Dermis blood vessel endothelial cell (primary cell): ENCODE results near the gene WDFY3. TPM values are rescaled to one million over a fixed set of nuclear protein-coding genes. Genes with fewer than 3 reads are reported as not detected.
"Not testable (repeated sequence)": the region's sequence is repeated elsewhere in the genome, so short reads cannot be mapped to it uniquely, and the experiment has no call there.

Experiments used
- DNase-seq: peaks from one replicate; pipeline ENCODE4 v3.0.0; 2010
- total RNA-seq: library from RNA; depleted of rRNA; stranded (reverse); fragments of >200 nt; gene quantifications from 2 replicates; pipeline ENCODE4 v1.2.3, GENCODE V29; 2014

The WDFY3 gene
- total RNA-seq, 1 donor from 2014 or later, result 103 TPM

DNA sequence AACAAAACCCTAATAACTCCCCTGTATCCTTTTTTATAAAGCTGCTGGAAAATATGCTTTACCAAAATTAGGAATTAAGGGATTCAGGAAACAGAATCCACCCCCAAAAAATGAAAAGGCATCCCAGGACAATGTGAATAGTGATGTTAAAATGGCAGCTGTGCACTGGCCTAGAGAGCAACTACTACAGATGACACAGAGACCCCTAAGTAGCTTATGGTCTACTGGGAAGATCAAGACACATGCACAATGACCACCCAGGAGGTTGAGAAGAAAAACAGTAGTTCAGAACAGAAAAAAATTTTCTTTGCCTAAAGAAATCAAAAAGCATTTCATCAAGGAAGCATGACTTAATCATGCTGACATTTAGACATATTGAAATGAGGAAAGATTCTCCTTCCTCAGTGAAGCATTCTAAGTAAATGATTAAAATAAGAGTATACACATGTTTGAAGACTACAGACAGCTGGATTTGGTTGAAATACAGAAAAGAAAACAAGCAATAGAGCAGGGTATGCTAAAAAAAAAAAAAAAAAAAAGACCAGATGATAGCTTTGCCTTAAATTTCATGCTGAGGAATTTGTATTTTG lies 117.3 kb downstream of the WDFY3 start:
- DNase-seq, result no peak

DNA sequence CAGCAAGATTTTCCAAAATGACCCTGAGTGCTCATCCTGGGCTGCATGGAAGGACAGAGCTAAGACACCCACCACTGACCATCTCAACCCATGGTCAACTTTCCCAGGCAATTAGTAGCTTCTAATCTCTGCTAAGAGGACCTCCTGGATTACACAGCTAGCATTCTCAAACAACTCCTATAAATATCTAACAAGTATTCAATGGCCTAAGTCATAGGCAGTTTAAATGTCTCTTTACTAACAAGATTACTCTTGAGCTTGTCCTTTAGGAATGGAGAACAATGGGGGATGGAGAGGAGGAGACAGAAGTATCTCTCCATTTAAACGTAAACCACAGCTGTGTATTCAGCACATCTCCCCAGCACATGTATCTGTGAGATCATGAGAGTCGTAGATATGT lies 118.1 kb downstream of the WDFY3 start:
- DNase-seq, result no peak

DNA sequence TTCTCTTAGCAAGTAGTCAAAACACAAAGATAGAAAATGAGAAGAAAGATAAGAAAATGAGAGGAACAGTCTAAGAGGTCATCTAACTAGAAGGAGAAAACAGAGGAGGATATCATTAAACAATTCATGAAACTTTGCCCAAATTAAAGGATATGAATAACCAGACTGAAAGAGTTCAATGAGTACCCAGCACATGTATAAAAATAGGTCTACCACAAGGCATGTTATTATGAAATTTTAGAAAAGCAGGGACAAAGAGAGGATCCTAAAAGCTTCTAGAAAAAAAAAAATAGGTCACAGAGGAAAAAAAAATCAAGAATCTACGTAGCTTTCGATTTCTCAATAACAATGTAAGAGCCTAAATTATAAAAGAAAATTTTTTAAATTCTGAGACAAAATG lies 118.5 kb downstream of the WDFY3 start:
- no peak for DNase-seq

DNA sequence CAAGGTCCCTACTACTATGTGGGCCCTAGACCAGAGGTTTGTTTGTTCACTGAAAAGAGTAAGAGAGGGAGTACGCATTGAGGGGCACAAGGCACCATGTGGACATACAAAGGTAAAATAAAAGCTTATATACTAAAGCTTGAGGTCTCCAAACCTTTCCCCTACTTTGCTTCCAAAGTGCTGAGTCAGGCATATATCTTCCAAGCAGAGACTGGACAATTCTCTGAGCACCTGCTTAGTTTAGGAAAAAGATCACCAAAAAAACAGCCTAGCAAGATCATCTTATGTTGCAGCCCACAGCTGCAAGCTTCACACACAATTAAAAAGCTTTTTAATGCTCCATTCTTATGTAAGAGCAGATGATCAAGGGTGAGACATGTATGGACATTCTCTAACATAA lies 119.5 kb downstream of the WDFY3 start:
- DNase-seq, result no peak

DNA sequence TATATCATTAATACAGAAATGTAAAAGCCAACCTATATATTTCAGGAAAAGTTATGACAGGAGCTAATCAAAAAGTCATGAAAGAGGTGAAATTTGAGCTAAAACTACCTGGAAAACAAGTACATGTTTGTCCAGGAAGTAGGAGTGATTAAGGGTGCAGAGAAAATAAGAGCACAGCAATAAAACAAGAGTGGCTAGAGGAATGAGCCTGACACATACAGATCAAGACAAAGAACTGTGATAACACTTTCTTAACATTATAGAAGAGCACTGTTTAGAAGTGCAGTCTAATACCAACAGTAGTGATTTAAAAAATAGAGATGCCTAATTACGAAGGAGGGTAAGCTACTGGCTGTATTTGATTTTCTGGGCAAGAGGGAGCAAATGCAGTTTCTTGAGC lies 125.1 kb downstream of the WDFY3 start:
- DNase-seq, result no peak

DNA sequence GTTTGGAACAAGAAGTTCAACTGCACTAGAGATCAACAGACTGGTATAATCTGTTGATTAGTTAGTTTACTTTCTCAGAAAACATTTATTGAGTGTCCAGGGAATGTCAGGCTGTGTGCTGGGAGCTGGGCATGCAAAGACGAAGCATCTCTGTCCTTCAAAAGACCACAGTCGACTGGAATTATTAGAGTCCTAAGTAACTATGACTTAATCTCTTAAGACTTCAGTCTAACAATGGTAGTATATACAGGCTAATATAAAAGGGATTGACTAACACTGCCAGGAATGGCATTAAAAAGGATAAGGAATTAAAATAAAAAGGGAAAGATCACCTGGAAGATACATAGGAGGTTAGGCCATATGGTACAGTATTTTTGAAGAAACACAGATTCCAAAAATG lies 128.7 kb downstream of the WDFY3 start:
- no peak for DNase-seq

DNA sequence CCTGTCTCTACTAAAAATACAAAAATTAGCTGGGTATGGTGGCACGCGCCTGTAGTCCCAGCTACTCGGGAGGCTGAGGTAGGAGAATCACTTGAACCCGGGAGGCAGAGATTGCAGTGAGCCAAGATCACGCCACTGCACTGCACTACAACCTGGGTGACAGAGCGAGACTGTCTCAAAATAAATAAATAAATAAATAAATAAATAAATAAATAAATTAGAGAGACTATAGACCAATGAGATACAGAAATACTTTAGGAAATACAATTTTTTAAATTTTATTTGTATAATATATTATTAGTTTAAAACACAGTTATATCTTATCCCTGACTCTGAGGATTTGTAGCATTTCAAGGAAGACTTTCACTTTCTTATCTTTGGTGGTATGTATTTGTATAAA lies 136.9 kb downstream of the WDFY3 start:
- DNase-seq, result not testable (repeated sequence)

DNA sequence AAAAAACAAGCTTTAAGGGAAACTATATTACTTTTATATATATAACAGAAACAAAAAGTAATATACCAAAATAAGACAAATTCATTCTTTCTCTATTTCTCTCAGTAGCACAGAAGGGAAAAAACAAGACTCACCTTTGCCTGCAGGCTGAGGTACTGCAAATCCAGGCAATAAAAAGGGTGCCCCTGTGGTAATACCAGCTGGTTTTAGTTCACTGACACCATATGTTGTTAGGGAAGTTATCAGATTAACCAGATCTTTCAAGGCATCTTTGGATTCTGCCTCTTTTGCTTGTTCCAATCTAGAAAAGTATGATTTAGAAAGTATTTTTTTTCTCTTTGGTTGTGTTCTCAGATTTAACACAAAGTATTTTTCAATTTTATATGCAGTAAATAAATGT lies 139.8 kb downstream of the WDFY3 start:
- no peak for DNase-seq

DNA sequence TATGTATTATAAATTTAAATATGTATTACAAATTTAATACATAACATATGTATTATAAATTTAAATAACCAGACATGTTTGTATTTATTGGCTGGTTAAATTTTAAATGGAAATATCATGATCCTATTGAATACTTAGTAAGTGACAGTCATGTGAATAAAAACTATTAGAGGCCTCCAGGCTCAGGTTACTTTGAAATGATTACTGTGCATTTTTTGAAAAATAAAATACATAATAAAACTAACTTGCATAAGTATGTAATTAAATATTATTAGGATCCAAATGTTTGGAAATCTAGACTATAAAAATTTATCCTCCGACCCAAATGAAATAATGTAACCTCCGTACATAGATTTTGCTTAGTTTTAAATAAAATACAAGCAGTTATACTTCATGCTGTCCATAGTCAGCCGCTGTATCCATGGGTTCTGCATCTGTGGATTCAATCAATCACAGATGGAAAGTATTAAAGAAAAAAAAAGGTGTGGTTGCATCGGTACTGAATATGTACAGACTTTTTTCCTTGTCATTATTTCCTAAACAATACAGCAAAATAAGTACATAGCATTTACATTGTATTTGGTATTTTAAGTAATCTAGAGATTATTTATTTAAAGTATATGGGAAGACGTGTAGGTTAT lies 140.7 kb downstream of the WDFY3 start:
- DNase-seq, result no peak

DNA sequence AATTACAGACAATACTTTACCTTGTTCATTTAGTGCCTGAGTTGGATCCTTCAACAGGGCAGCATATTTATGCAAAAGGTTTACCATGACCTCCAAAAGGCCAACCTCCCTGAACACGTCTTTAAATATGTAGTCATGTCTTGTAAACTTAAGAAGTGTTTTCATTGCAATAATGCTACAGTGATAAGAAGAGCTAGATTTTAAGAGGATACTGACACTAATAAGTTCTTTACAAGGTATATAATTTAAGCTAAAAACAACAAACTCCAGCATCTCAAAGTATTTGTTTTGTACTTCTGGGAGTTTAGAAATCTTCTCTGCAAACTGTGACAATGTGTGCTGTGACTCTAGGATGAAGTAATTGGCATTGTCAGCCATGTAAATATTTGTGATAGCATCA lies 145.4 kb downstream of the WDFY3 start:
- no peak for DNase-seq

DNA sequence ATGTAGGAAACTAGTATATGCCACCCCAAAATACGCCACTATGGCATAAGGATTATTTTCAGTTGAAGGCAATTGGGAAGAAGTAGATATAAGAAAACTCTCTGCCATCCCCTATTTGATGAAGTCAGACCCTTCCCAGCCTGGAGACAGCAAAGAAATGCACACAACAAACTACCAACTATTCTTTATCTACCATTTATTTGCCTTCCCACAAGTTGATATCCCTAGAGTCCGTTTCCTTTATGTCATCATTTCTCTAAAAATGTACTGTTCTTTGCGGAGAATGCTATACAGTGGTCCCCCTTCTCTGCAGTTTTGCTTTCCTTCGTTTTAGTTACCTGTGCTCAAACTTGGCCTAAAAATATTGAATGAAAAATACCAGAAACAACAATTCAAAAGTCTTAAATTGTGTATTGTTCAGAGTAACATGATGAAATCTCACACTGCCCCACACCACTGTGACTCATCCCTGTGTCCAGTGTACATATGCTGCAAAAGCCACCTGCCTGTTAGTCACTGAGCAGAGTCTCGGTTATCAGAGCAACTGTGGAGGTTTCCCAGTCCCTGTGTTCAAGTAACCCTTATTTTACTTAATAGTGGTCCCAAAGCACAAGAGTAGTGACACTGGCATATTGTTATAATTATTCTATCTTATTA lies 152.3 kb downstream of the WDFY3 start:
- DNase-seq, result peak; percentile 91

DNA sequence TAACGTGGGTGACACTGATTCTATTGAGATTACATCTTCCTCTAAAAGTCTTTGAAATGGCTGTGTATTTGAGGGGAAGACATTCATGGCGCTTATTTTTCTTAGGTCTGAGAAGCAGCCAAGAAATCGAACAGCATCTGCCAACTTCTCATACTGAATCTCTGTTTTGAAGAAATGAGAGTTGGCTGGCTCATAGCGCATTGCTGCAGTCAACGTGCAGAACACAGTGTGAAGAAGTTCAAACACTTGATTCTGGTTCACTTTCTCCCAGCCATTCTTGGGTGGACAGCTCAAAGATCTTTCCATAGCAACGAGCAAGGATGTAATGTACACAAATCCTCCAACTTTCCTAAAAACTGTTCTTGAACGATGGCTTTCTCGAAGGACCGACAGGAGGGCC lies 156.5 kb downstream of the WDFY3 start:
- DNase-seq, result no peak

DNA sequence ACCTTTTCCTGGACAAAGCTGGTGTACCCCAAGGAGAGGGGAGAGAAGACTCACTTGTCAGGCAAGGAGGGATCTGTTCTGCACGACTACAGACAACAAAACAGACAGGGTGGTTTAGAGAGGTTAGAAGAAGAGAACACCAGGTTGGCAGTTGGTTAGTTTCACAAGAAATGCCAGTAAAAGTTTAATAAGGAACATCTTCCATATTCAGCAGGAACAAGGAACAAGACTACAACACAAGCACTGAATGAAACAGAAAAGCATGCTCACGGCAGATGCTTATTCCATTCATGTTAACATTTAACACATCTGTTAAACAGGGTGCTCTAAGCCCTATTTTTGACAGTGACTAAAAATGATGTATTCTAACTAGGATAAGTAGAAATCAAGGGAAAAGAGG lies 158.2 kb downstream of the WDFY3 start:
- DNase-seq, result no peak

DNA sequence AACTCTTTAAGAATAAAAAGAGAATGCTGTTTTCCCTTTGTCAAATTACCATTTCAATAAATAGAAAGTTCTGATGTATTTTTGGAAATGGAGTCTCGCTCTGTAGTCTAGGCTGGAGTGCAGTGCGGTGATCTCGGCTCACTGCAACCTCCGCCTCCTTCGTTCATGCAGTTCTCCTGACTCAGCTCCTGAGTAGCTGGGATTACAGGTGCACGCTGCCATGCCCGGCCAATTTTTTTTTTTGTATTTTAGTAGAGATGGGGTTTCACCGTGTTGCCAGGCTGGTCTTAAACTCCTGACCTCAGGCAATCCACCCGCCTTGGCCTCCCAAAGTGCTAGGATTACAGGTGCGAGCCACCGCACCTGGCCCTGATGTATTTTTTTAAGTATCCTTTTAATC lies 159.9 kb downstream of the WDFY3 start:
- DNase-seq, result not testable (repeated sequence)

DNA sequence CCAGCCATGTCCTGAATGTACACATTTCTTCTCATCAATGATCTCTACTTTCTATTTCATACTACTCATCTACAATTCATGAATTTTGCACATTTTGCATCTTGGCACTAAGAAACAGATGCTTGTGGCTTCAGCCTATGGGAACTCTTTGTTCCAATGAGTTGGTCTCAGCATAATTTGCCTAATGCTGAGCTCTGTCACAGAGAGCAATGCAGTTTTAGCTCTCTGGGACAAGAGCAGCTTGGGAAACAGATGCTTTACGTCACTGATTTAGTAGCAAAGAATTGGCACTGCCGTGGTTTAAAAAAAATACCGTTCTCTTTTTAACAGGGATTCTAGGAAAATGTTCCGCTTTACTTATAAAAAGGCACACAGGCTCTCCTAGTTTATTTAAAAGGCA lies 162.4 kb downstream of the WDFY3 start:
- no peak for DNase-seq

DNA sequence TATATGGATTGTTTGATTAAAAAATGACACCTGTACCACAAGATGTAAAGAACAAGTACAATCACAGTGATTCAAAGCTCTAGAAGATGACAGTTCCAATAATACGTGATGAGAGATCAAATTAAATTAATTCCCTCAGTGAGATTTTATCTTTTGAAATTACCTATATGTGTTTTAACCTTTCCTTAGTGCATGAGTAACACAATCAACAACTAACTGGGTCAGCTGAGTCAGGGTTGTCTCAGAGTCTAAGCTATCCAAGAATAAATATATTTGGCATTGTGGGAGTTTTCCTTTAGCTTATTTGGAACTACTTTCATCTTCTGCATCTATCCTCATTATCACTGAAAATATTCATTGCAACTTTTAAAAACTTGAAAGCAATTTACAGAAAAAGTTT lies 162.8 kb downstream of the WDFY3 start:
- DNase-seq, result peak; percentile 17

DNA sequence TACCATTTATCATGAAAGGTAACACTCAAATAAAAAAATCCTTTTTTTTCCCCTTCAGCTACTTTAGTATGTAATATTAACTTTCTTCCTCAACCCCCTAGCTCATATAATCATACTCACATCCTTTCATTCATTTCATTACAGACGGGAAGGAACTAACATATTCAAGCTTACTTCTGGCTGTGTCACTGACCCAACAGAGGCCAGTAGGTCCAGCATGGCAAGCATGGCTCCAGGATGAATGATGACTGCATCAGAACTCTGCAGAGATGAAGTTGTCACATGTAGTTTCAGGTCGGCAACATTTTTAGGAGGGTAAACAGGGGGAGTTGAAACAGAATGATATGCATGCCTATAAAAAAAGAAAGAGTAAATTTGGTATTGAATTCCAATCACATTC lies 163.4 kb downstream of the WDFY3 start:
- DNase-seq, result peak; percentile 62

DNA sequence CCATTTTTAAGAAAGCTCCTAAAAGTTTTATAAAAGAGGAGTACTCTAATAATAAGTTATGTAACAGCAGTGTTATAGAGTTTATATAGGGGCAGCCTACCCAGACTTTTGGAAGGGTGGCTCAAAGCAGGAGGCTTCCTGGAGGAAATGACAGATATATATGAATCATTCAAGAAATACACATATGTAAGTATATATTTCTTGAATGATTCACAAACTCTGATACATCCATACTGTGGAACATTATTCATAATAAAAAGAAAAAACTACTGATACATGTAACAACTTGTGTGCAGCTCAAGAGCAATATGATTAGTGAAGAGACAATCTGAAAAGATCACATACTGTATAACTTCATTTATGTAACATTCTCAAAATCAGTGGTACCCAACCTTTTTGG lies 166.2 kb downstream of the WDFY3 start:
- peak; percentile 57 for DNase-seq

DNA sequence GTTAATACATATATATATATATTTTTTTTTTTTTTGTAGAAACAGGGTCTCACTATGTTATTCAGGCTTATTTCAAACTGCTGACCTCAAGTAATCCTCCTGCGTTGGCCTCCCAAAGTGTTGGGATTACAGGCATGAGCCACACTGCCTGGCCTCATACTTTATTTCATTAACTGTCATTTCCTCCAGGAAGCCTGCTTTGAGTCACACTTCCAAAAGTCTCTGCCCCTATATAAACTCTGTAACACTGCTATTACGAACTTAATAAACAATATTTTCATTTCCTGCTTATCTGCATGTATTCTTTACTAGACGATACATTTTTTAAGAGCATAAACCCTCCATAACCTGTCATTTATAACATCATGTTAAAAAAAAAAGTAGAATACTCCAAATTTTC lies 167.2 kb downstream of the WDFY3 start:
- peak; percentile 87 for DNase-seq

DNA sequence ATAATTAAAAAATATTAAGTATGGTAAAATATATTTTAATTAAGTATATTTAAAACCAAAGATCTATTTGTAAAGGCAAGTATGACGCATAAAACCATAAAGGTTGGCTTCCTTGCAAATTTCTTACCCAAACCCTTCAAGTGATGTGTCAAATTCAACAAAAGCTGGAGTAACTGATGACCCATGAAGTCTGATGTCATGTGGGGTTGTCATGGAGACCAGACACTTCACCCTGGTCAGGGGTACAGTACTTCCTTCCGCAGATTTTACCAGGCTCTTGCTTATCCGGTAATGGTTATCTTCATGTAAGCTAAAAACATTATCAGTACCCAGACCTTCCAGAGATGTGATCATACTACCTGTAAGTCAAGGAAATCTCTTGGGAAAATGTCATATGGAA lies 170.1 kb downstream of the WDFY3 start:
- DNase-seq, result peak; percentile 48

DNA sequence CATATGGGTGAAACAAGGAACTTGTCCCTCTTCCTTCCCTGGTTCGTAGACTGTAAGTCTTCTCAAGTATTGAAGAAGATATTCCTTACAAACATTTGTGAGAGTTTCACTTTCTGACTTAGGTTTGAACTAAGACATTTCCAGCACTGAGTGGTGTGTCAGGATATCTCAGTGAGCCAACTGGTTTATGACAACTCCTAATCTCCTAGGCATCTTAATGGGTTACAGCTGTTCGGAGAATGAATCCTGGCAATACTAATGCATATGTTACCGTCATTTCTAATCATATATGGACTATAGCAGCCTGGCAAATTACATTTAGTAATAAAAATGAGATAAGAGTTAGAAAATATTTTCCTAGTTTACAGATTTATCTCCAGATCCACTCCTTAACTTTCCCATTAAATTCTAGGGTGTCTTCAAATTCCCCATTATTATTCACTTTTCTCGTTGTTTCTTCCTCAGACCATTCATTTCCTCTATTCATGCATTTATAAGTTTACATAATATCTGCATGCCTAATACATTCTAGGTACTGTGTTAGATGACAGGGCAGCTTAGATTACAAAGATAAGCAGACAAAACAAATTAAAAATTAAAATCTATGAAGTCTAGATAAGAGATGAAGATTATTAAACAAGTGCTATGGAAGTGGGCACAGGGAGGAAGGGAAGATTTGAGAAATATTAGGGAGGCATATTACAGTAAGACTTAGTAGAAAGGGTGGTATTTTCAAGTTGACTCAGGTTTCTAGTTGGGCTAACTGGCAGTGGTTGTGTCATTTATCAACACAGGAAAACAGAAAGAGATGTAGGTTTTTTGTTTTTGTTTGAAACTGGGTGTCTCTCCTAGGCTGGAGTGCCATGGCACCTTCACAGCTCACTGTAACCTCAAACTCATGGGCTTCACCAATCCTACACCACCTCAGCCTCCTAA lies 173.9 kb downstream of the WDFY3 start:
- no peak for DNase-seq

DNA sequence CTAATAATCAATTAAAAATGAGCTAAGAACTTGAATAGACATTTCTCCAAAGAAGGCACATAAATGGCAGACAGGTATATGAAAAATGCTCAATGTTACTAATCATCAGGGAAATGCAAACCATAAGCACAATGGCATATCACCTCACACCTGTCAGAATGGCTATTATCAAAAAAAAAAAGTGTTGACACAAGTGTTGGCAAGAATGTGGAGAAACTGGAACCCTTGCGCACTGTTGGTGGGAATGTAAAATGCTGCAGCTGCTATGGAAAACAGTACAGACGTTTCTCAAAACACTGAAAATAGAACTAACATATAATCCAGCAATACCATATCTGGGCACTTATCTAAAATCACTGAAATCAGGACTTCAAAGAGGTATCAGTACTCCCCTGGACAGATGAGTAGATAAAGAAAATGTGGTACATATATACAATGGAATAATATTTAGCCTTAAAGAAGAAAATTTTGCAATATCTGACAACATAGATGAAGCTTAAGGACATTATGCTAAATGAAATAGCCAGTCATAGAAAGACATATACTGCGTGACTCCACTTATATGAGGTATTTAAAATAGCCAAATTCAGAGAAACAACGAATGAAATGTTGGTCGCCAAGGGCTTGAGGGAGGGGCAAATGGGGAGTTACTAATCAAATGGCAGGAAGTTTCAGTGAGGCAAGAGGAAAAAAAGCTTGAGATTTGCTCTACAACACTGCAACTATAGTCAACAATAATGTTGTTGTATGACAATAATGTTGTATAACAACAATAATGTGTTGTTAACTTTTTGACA lies 175.5 kb downstream of the WDFY3 start:
- DNase-seq, result no peak
